CD14-positive monocyte (primary cell): ENCODE measurements around the gene MYO1A. TPM values are rescaled to one million over a fixed set of nuclear protein-coding genes. Genes with fewer than 3 reads are reported as not detected.
A peak's percentile ranks its signal among the peaks of the same experiment; 100 is the strongest.

Experiments
- DNase-seq, 3 donors: peaks; one replicate each; pipeline ENCODE4 v3.0.0-alpha.2; 2011 to 2022
- H2AFZ ChIP-seq: 2 replicates; pipeline ENCODE4 v1.6.0; 2012; ENCODE audit warnings: mild to moderate bottlenecking, low read depth, low read length, inconsistent platforms; ENCODE audit not compliant: insufficient read depth, poor library complexity, severe bottlenecking
- H3K27ac ChIP-seq, 2 donors: 1 replicate in 1 of 2; 2 replicates in 1 of 2; pipeline ENCODE4 v1.5.1; 2012 to 2013; ENCODE audit warnings: low read length in 2 of 2, control low read depth in 1 of 2, inconsistent platforms in 1 of 2, low read depth in 1 of 2, mild to moderate bottlenecking in 1 of 2
- H3K27me3 ChIP-seq, 2 donors: one replicate each; pipeline versions ENCODE4 v1.6.0 to v1.6.1; 2011 to 2013; ENCODE audit warnings: low read length in 2 of 2; ENCODE audit not compliant: control insufficient read depth in 2 of 2, insufficient read depth in 2 of 2
- H3K36me3 ChIP-seq, 2 donors: replicated peaks in 1 of 2; 1 replicate in 1 of 2; 2 replicates in 1 of 2; pipeline versions ENCODE4 v1.5.1 to v1.6.1; 2012 to 2013; ENCODE audit warnings: low read length in 2 of 2, control low read depth in 1 of 2, inconsistent platforms in 1 of 2, mild to moderate bottlenecking in 1 of 2; ENCODE audit not compliant: insufficient read depth in 2 of 2, control insufficient read depth in 1 of 2
- H3K4me1 ChIP-seq, 2 donors: 1 replicate in 1 of 2; 2 replicates in 1 of 2; pipeline versions ENCODE4 v1.5.1 to v1.6.1; 2012 to 2013; ENCODE audit warnings: low read length in 2 of 2, control low read depth in 1 of 2, inconsistent platforms in 1 of 2, mild to moderate bottlenecking in 1 of 2, moderate library complexity in 1 of 2; ENCODE audit not compliant: insufficient read depth in 2 of 2, control insufficient read depth in 1 of 2
- H3K4me2 ChIP-seq: replicated peaks from 2 replicates; pipeline ENCODE3; 2012; ENCODE audit warnings: low read length, moderate library complexity, mild to moderate bottlenecking; ENCODE audit not compliant: poor library complexity, severe bottlenecking; ENCODE audit errors: extremely low read depth
- H3K4me3 ChIP-seq, 3 experiments: fragments of 200-600 bp in 1 of 3; sonication (generic) in 1 of 3; replicated peaks in 1 of 3; 1 replicate in 2 of 3; 2 replicates in 1 of 3; pipeline ENCODE4 v1.5.1; 2011 to 2013; ENCODE audit warnings: low read length in 3 of 3, mild to moderate bottlenecking in 3 of 3, control low read depth in 2 of 3, low read depth in 2 of 3, inconsistent platforms in 1 of 3, moderate library complexity in 1 of 3
- H3K79me2 ChIP-seq: 2 replicates; pipeline ENCODE4 v1.6.0; 2012; ENCODE audit warnings: mild to moderate bottlenecking, control low read depth, inconsistent platforms, low read length, moderate library complexity; ENCODE audit not compliant: insufficient read depth
- H3K9ac ChIP-seq: 2 replicates; pipeline ENCODE4 v1.6.0; 2017; ENCODE audit warnings: low read length, mild to moderate bottlenecking; ENCODE audit not compliant: insufficient read depth, poor library complexity, severe bottlenecking
- H3K9me3 ChIP-seq, 2 donors: replicated peaks in 1 of 2; 1 replicate in 1 of 2; 2 replicates in 1 of 2; pipeline versions ENCODE4 v1.5.1 to v1.6.1; 2012 to 2013; ENCODE audit warnings: low read length in 2 of 2, control low read depth in 1 of 2; ENCODE audit not compliant: control insufficient read depth in 1 of 2, insufficient read depth in 1 of 2
- H4K20me1 ChIP-seq: 2 replicates; pipeline ENCODE4 v1.6.0; 2012; ENCODE audit warnings: mild to moderate bottlenecking, low read length, control low read depth, moderate library complexity; ENCODE audit not compliant: insufficient read depth
- H3K27ac Mint-ChIP-seq, 7 donors: one replicate each; pipeline ENCODE4 v1.8.0; 2020; ENCODE audit warnings: mild to moderate bottlenecking in 7 of 7, mixed read lengths in 7 of 7, moderate library complexity in 6 of 7, inconsistent platforms in 2 of 7
- H3K27me3 Mint-ChIP-seq, 3 donors: one replicate each; pipeline ENCODE4 v1.8.0; 2021 to 2022; ENCODE audit warnings: low read depth in 3 of 3, mild to moderate bottlenecking in 3 of 3, mixed read lengths in 3 of 3, moderate library complexity in 3 of 3, inconsistent platforms in 1 of 3
- H3K36me3 Mint-ChIP-seq, 2 donors: one replicate each; pipeline ENCODE4 v1.8.0; 2020; ENCODE audit warnings: mixed read lengths in 2 of 2, inconsistent platforms in 1 of 2, mild to moderate bottlenecking in 1 of 2
- H3K4me1 Mint-ChIP-seq: one replicate; pipeline ENCODE4 v1.8.0; 2020; ENCODE audit warnings: mild to moderate bottlenecking, mixed read lengths
- H3K4me3 Mint-ChIP-seq, 2 donors: one replicate each; pipeline ENCODE4 v1.8.0; 2020; ENCODE audit warnings: mild to moderate bottlenecking in 2 of 2, mixed read lengths in 2 of 2, moderate library complexity in 1 of 2
- H3K9me3 Mint-ChIP-seq, 7 donors: one replicate each; pipeline ENCODE4 v1.8.0; 2020 to 2022; ENCODE audit warnings: mixed read lengths in 7 of 7, mild to moderate bottlenecking in 6 of 7, moderate library complexity in 6 of 7, inconsistent platforms in 2 of 7
- WGBS: methylation state at CpG from one replicate; pipeline ENCODE4 v1.1.5; 2013; ENCODE audit warnings: missing lambda C conversion rate; ENCODE audit not compliant: insufficient coverage; 5-methylcytosine and 5-hydroxymethylcytosine counted together
- intact Hi-C, 2 donors: fragments of 100-400 bp; cut with micrococcal nuclease; formaldehyde crosslinking; loops; one replicate each; pipeline versions ENCODE4 v1.15.0 to v1.15.1; 2023
- polyA plus RNA-seq, 3 donors: library from polyadenylated mRNA; depleted of rRNA in 1 of 3; unstranded in 2 of 3; stranded (reverse) in 1 of 3; fragments of 300-500 nt in 2 of 3; fragments of >200 nt in 1 of 3; fragmentation: Illumina TruSeq in 2 of 3; gene quantifications; 1 replicate in 2 of 3; 2 replicates in 1 of 3; pipeline ENCODE4 v1.2.3, GENCODE V29; 2012 to 2021
- TF ChIP-seq, protein P1 (sequence below): fragments of 200-600 bp; IDR thresholded peaks from one replicate; pipeline ENCODE4 v1.8.0; 2022; ENCODE audit warnings: antibody characterized with exemption, mild to moderate bottlenecking

The MYO1A gene
- polyA plus RNA-seq, 3 donors = 0.22 to 1.7 (median 1.3) TPM

DNA sequence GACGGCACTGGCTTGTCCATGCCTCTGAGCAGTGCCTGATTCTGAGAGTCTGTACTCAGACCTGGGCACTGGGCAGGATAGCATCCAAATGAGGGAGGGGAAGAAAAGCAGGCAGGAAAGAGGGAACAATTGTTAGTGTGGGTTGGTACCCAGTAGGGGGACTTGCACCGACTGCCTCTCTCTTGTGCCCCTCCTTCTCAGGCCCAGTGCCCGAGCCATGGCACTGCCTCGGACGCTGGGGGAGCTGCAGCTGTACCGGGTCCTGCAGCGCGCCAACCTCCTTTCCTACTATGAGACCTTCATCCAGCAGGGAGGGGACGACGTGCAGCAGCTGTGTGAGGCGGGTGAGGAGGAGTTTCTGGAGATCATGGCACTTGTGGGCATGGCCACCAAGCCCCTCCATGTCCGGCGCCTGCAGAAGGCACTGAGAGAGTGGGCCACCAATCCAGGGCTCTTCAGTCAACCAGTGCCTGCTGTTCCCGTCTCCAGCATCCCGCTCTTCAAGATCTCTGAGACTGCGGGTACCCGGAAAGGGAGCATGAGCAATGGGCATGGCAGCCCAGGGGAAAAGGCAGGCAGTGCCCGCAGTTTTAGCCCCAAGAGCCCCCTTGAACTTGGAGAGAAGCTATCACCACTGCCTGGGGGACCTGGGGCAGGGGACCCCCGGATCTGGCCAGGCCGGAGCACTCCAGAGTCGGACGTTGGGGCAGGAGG, 41.2 kb upstream of the MYO1A start:
- Mint-ChIP-seq H3K27me3 (peaks cover 0 to 11% (median 9%) of the 10 kb centered on the region in 3 donors), H3K36me3 (peaks cover 29 to 32% of the 10 kb centered on the region in 2 donors), H3K4me1 (peaks cover 53% of the 10 kb centered on the region), H3K4me3 (peak overlapping the region; percentile 46 to 90), H3K9me3 (no peaks in the 10 kb centered on the region), H3K27ac (peak overlapping the region in 1 of 7 donors; percentile 13)
- Histone ChIP-seq H3K4me3 (peak overlapping the region in 1 of 3 experiments; percentile 16), H3K27me3 (no peaks in the 10 kb centered on the region), H3K79me2 (no peaks in the 10 kb centered on the region), H4K20me1 (peaks cover 57% of the 10 kb centered on the region), H3K9me3 (no peaks in the 10 kb centered on the region), H3K9ac (no peak overlapping the region), H3K36me3 (peaks cover 18 to 23% of the 10 kb centered on the region in 2 donors), H3K4me1 (peaks cover 55 to 68% of the 10 kb centered on the region in 2 donors), H3K4me2 (no peak overlapping the region), H2AFZ (no peak overlapping the region), H3K27ac (no peak overlapping the region)
- TF ChIP-seq, protein P1, sequence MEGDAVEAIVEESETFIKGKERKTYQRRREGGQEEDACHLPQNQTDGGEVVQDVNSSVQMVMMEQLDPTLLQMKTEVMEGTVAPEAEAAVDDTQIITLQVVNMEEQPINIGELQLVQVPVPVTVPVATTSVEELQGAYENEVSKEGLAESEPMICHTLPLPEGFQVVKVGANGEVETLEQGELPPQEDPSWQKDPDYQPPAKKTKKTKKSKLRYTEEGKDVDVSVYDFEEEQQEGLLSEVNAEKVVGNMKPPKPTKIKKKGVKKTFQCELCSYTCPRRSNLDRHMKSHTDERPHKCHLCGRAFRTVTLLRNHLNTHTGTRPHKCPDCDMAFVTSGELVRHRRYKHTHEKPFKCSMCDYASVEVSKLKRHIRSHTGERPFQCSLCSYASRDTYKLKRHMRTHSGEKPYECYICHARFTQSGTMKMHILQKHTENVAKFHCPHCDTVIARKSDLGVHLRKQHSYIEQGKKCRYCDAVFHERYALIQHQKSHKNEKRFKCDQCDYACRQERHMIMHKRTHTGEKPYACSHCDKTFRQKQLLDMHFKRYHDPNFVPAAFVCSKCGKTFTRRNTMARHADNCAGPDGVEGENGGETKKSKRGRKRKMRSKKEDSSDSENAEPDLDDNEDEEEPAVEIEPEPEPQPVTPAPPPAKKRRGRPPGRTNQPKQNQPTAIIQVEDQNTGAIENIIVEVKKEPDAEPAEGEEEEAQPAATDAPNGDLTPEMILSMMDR = no peak
- intact Hi-C loops = no loop called here
- WGBS = 98% methylated on average over 11 of the region's 22 CpGs
- no peak for DNase-seq

DNA sequence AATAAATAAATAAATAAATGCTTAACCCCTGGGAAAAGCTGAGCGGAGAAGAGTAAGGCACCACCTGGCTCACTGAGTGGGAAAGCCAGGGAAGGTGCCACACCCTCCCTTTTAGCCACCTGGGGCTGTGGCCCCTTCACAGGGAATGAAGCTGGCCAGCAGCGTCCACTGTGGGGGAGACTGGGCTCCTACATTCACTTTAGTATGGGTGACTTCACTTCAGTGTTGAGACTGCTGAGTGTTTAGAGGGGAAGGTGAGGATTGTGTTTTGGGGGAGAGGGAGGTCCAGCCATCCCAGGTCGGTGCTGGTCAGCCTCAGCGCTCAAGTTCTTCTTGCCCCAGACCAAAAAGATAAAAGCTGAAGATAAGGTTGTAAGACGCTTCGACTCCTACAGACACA, 40.6 kb upstream of the MYO1A start:
- no peak overlapping the region for H3K27ac ChIP-seq
- no peaks in the 10 kb centered on the region for H3K79me2 ChIP-seq
- H3K36me3 ChIP-seq = peaks cover 12 to 17% of the 10 kb centered on the region in 2 donors
- Mint-ChIP-seq H3K4me1 (peaks cover 59% of the 10 kb centered on the region), H3K36me3 (peaks cover 23 to 26% of the 10 kb centered on the region in 2 donors), H3K27me3 (peaks cover 0 to 12% (median 10%) of the 10 kb centered on the region in 3 donors), H3K4me3 (peak overlapping the region; percentile 46 to 90), H3K27ac (peak overlapping the region in 1 of 7 donors; percentile 13), H3K9me3 (no peaks in the 10 kb centered on the region)
- no peak overlapping the region for H2AFZ ChIP-seq
- no peak for DNase-seq
- H3K9me3 ChIP-seq = no peaks in the 10 kb centered on the region
- H3K4me1 ChIP-seq = peaks cover 60 to 71% of the 10 kb centered on the region in 2 donors
- peak overlapping the region; percentile 38 for H3K4me2 ChIP-seq
- intact Hi-C loops = no loop called here
- H3K9ac ChIP-seq = no peak overlapping the region
- WGBS = 100% methylated on average over 2 of the region's 6 CpGs
- H3K27me3 ChIP-seq = no peaks in the 10 kb centered on the region
- peaks cover 51% of the 10 kb centered on the region for H4K20me1 ChIP-seq
- TF ChIP-seq, protein P1 = no peak
- H3K4me3 ChIP-seq = peak overlapping the region in 1 of 3 experiments; percentile 16
